ENCODE data around the gene CTNNA3.

DNA sequence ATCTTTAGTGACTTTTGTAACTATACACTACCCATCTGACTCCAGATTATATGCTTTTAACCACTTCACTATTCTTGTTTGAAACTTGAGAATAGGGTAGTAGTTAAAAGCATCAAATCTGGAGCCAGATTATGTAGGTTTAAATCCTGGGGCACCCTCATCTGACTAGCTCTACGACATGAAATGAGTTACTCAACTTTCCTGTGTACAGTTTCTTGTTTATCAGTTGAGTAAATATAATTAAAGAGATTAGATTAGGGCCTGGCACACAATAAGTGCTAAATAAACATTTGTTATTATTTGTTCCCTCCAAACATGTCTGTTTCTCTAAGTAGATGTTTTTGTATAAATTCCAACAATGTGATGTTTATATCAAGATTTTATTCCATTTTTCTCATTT, 1255.4 kb downstream of the CTNNA3 start:
- TF ChIP-seq POLR2A (IDR thresholded peaks at IDR 0.05) = no peak
- TF ChIP-seq CTCF (IDR thresholded peaks at IDR 0.05) = no peak
- TF ChIP-seq POLR2AphosphoS5 (IDR thresholded peaks at IDR 0.05) = no peak
- TF ChIP-seq EP300 (IDR thresholded peaks at IDR 0.05) = no peak
